PC-3 (cell line): ENCODE data around the gene NIN. TPM values are rescaled to one million over a fixed set of nuclear protein-coding genes. Genes with fewer than 3 reads are reported as not detected.
A peak's percentile ranks its signal among the peaks of the same experiment; 100 is the strongest.

Experiments
- ATAC-seq: fragments of 200-7000 bp; cut with Tn5 transposase; 2 replicates; pipeline ENCODE4 v1.9.1; 2020; ENCODE audit warnings: mild to moderate bottlenecking, moderate library complexity
- BruUV-seq: library from RNA; stranded (reverse); fragments of 400-500 nt; replicated peaks from 2 replicates; lab custom pipeline; 2021; lab: Mats Ljungman, UMichigan
- CTCF ChIA-PET: fragments of 300-600 bp; sonication (Branson Sonifier 250); formaldehyde crosslinking; loops from one replicate; lab custom pipeline; 2022; ENCODE audit warnings: antibody characterized with exemption; lab: Charles Lee
- POLR2A ChIA-PET: fragments of 300-600 bp; sonication (Branson Sonifier 250); formaldehyde crosslinking; loops from one replicate; lab custom pipeline; 2022; ENCODE audit warnings: antibody characterized with exemption; ENCODE audit not compliant: unreplicated experiment; lab: Charles Lee
- DNase-seq: peaks from one replicate; pipeline ENCODE4 v3.0.0-alpha.2; 2015
- H2AFZ ChIP-seq: fragments of 300-600 bp; sonication (generic); 2 replicates; pipeline ENCODE4 v1.6.0; 2016; ENCODE audit warnings: antibody characterized with exemption, low read length
- H3F3A ChIP-seq: fragments of 300-600 bp; sonication (generic); one replicate; pipeline ENCODE4 v1.6.0; 2017; ENCODE audit warnings: antibody characterized with exemption, low read length, control low read depth, mild to moderate bottlenecking; ENCODE audit not compliant: unreplicated experiment
- H3K27ac ChIP-seq: fragments of 300-600 bp; sonication (generic); 2 replicates; pipeline ENCODE4 v1.5.1; 2016; ENCODE audit warnings: mild to moderate bottlenecking, low read length
- H3K27me3 ChIP-seq: fragments of 300-600 bp; sonication (generic); 2 replicates; pipeline ENCODE4 v1.6.1; 2016; ENCODE audit warnings: low read length, mixed read lengths
- H3K36me3 ChIP-seq: fragments of 300-600 bp; sonication (generic); 2 replicates; pipeline ENCODE4 v1.6.1; 2016; ENCODE audit warnings: low read depth, mixed run types, low read length, mixed read lengths
- H3K4me1 ChIP-seq: fragments of 300-600 bp; sonication (generic); 2 replicates; pipeline ENCODE4 v1.5.1; 2016; ENCODE audit warnings: low read length; ENCODE audit not compliant: insufficient read depth
- H3K4me2 ChIP-seq: fragments of 300-600 bp; sonication (generic); 2 replicates; pipeline ENCODE4 v1.6.0; 2016; ENCODE audit warnings: low read length
- H3K4me3 ChIP-seq: fragments of 300-600 bp; sonication (generic); 2 replicates; pipeline ENCODE4 v1.5.1; 2016; ENCODE audit warnings: mild to moderate bottlenecking, low read length, mixed read lengths
- H3K79me2 ChIP-seq: fragments of 300-600 bp; sonication (generic); 2 replicates; pipeline ENCODE4 v1.6.1; 2017; ENCODE audit warnings: low read length, mixed read lengths
- H3K9ac ChIP-seq: fragments of 300-600 bp; sonication (generic); 2 replicates; pipeline ENCODE4 v1.6.0; 2016; ENCODE audit warnings: mild to moderate bottlenecking, low read length
- H3K9me2 ChIP-seq: fragments of 300-600 bp; sonication (generic); replicated peaks from 2 replicates; pipeline ENCODE4 v1.6.1; 2016; ENCODE audit warnings: mixed run types, low read length, mixed read lengths
- H3K9me3 ChIP-seq: fragments of 300-600 bp; sonication (generic); 2 replicates; pipeline ENCODE4 v1.6.1; 2016; ENCODE audit warnings: low read length, mixed read lengths
- H4K20me1 ChIP-seq: fragments of 300-600 bp; sonication (generic); 2 replicates; pipeline ENCODE4 v1.6.1; 2016; ENCODE audit warnings: low read length, mixed read lengths
- EZH2 ChIP-seq: fragments of 300-600 bp; sonication (generic); IDR thresholded peaks from one replicate; pipeline ENCODE4 v1.6.1; 2017; ENCODE audit warnings: antibody characterized with exemption, mild to moderate bottlenecking, low read length; ENCODE audit not compliant: unreplicated experiment
- EZH2phosphoT487 ChIP-seq: fragments of 300-600 bp; sonication (generic); IDR thresholded peaks from 2 replicates; pipeline ENCODE4 v1.6.1; 2018; ENCODE audit warnings: mild to moderate bottlenecking, antibody characterized with exemption, low read length, borderline replicate concordance
- intact Hi-C: fragments of 100-400 bp; cut with micrococcal nuclease; formaldehyde crosslinking; loops from 2 replicates; pipeline ENCODE4 v1.9.0; 2023
- total RNA-seq: library from RNA; depleted of rRNA; stranded (reverse); fragments of >200 nt; gene quantifications from 2 replicates; pipeline ENCODE4 v1.2.3, GENCODE V29; 2014
- TF ChIP-seq, protein P1 (sequence below): fragments of 300-600 bp; sonication (generic); conservative IDR thresholded peaks from 2 replicates; pipeline ENCODE4 v1.5.1; 2017; ENCODE audit warnings: antibody characterized with exemption, low read depth, mild to moderate bottlenecking, low read length

NIN gene
- total RNA-seq, 1 experiment from 2014 or later: 34.3 TPM

DNA sequence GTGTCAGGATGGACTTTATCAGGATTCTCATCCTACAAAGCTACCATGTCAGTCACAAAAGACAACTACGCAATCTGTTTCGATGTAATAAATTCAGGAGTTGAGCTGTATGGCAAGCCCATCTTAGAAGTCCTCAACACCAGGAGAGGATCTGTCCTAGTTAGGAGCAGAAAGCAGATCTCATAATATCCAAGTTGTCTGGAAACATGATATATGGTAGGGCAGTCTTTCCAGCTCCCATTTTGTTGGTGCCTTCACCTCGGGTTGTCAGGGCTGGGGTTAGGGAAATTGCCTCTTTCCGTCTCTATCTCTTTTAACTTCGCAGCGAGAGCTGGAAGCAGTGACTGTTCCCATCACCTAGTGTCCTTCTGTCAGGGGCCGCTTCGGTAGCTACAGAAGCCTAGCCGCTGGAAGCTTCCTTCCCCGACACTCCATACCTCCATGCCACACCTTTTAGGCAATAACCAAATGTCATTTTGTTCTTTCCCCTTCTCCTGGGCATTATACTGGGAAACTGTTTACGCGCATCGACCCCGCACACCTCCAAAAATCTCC lies 1.4 kb downstream of the NIN start:
- DNase-seq: no peak
- no peaks in the 10 kb centered on the region; the same call in 1 of the 2 replicates for H3K36me3 ChIP-seq
- peaks cover 23% of the 10 kb centered on the region for H3K4me1 ChIP-seq
- ChIA-PET POLR2A (interaction anchor here (0.6 to 0.8 kb wide), 3 partner anchors 29 to 44 kb away, joined by 4 to 5 read pairs (median 4); no protein-coding TSS in a partner anchor), CTCF (interaction anchor here (0.8 to 1.2 kb wide), 3 partner anchors 28 to 54 kb away, joined by 4 to 10 read pairs (median 6); no protein-coding TSS in a partner anchor)
- TF ChIP-seq EZH2phosphoT487 (no peak), EZH2 (no peak)
- TF ChIP-seq, protein P1, sequence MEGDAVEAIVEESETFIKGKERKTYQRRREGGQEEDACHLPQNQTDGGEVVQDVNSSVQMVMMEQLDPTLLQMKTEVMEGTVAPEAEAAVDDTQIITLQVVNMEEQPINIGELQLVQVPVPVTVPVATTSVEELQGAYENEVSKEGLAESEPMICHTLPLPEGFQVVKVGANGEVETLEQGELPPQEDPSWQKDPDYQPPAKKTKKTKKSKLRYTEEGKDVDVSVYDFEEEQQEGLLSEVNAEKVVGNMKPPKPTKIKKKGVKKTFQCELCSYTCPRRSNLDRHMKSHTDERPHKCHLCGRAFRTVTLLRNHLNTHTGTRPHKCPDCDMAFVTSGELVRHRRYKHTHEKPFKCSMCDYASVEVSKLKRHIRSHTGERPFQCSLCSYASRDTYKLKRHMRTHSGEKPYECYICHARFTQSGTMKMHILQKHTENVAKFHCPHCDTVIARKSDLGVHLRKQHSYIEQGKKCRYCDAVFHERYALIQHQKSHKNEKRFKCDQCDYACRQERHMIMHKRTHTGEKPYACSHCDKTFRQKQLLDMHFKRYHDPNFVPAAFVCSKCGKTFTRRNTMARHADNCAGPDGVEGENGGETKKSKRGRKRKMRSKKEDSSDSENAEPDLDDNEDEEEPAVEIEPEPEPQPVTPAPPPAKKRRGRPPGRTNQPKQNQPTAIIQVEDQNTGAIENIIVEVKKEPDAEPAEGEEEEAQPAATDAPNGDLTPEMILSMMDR: no peak
- H3K27me3 ChIP-seq: no peaks in the 10 kb centered on the region
- peak overlapping the region; percentile 81 for H3K4me3 ChIP-seq
- BruUV-seq: TSS peak; percentile 34
- H2AFZ ChIP-seq: peak overlapping the region; percentile 77
- peak overlapping the region; percentile 45 for H3K9ac ChIP-seq
- peaks cover 55% of the 10 kb centered on the region for H3K79me2 ChIP-seq
- H3F3A ChIP-seq: no peaks in the 10 kb centered on the region
- H3K9me2 ChIP-seq: no peaks in the 10 kb centered on the region
- H4K20me1 ChIP-seq: peaks cover 19% of the 10 kb centered on the region; the same call in 1 of the 2 replicates
- no peak overlapping the region for H3K27ac ChIP-seq
- ATAC-seq: peak; percentile 0; the same call in 1 of the 2 replicates
- intact Hi-C loops: loop anchor here (2.0 kb wide), 1 partner anchor 43 kb away; no protein-coding TSS in a partner anchor
- H3K4me2 ChIP-seq: peak overlapping the region; percentile 94
- H3K9me3 ChIP-seq: no peaks in the 10 kb centered on the region

DNA sequence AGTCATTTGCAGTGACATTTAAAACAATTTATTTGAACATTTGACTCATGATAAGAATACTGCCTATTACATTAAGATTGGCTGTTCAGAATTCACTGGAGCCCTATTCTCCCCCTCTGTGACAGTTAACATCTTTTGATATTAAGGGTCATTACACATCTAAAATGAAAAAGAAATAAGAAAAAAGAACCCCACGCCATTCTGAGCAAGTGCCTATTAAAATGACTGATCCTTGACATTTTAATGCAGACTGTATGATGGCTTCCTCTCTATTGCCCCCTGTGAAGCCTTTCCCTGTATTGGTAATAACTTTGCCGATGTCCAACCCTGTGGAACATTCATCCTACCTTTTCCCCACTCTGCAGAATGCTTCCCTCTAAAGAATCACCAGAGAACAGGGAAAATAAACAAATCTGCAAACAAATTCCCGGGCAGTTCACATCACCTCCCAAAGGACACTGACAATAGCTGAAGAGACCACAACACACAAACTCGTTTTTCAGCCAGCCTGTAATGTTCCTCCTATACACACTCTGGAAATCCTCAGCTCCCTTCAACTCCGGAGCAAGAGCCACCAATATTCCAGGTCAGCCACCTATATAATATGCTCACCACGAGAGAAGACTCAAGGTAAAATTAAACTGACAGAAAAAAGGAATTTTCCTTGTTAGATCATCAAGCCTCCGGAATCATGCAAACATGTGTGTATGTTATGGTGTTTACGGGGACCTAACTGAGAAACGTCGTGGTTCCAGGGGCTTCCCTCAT lies 2.1 kb downstream of the NIN start:
- Histone ChIP-seq H3K27ac (no peak overlapping the region), H3K9me2 (no peaks in the 10 kb centered on the region), H2AFZ (no peak overlapping the region), H3K4me2 (peak overlapping the region; percentile 94), H3K4me3 (peak overlapping the region; percentile 81), H3K27me3 (no peaks in the 10 kb centered on the region), H3K9ac (no peak overlapping the region), H3K4me1 (peaks cover 24% of the 10 kb centered on the region), H3K9me3 (no peaks in the 10 kb centered on the region), H3K79me2 (peaks cover 61% of the 10 kb centered on the region), H4K20me1 (peaks cover 19% of the 10 kb centered on the region; the same call in 1 of the 2 replicates), H3K36me3 (no peaks in the 10 kb centered on the region; the same call in 1 of the 2 replicates), H3F3A (no peaks in the 10 kb centered on the region)
- TF ChIP-seq EZH2phosphoT487 (no peak), EZH2 (no peak)
- TF ChIP-seq, protein P1: no peak; the same call in 1 of the 2 replicates
- intact Hi-C loops: no loop called here
- POLR2A ChIA-PET: interaction anchor here (0.6 to 0.7 kb wide), 2 partner anchors 31 to 42 kb away, joined by 3 to 4 read pairs; no protein-coding TSS in a partner anchor
- DNase-seq (no peak), ATAC-seq (no peak)
- CTCF ChIA-PET: interaction anchor here (0.8 to 1.2 kb wide), 4 partner anchors 27 to 53 kb away, joined by 4 to 10 read pairs (median 6); no protein-coding TSS in a partner anchor
- BruUV-seq: no TSS peak
